HCT116 (cell line): ENCODE results near the gene SMOC1. TPM values are rescaled to one million over a fixed set of nuclear protein-coding genes. Genes with fewer than 3 reads are reported as not detected.

Experiments used
- ATAC-seq: fragments of 200-7000 bp; cut with Tn5 transposase; 2 replicates; pipeline ENCODE4 v1.9.1; 2020; ENCODE audit warnings: mild to moderate bottlenecking, moderate library complexity
- Bru-seq: library from RNA; stranded (reverse); fragments of 400-500 nt; gene quantifications from one replicate; lab custom pipeline; 2021; lab: Mats Ljungman, UMichigan
- BruChase-seq, 2 experiments: library from RNA; stranded (reverse); fragments of 400-500 nt; gene quantifications; one replicate each; lab custom pipeline; 2021; lab: Mats Ljungman, UMichigan
- BruUV-seq: library from RNA; stranded (reverse); fragments of 400-500 nt; replicated peaks from 2 replicates; lab custom pipeline; 2021; lab: Mats Ljungman, UMichigan
- CTCF ChIA-PET: fragments of 300-600 bp; sonication (Branson Sonifier 250); formaldehyde crosslinking; loops from one replicate; lab custom pipeline; 2021; ENCODE audit warnings: antibody characterized with exemption; lab: Charles Lee
- POLR2A ChIA-PET: fragments of 300-600, 350-600 bp; sonication (Branson Sonifier 250); formaldehyde crosslinking; loops from one replicate; lab custom pipeline; 2021; ENCODE audit warnings: antibody characterized with exemption; lab: Charles Lee
- RAD21 ChIA-PET, 2 experiments: fragments of 300-600 bp; sonication (Branson Sonifier 250); formaldehyde crosslinking; loops; one replicate each; lab custom pipeline; 2023; ENCODE audit warnings: low total read pairs in 2 of 2; ENCODE audit not compliant: uncharacterized antibody in 2 of 2, unreplicated experiment in 2 of 2, low non-redundant PET in 1 of 2; lab: Charles Lee
- DNase-seq: peaks from one replicate; pipeline ENCODE4 v3.0.0-alpha.2; 2010; ENCODE audit warnings: low read depth, low spot score
- H2AFZ ChIP-seq: fragments of 200-600 bp; shearing (Covaris generic), sonication (generic); 2 replicates; pipeline ENCODE4 v1.6.1; 2017; ENCODE audit warnings: low read depth, mixed run types, mixed read lengths, antibody characterized with exemption, low read length; ENCODE audit not compliant: poor library complexity, severe bottlenecking
- H3K27ac ChIP-seq: 2 replicates; pipeline ENCODE4 v1.5.1; 2012; ENCODE audit warnings: low read depth, low read length
- H3K27me3 ChIP-seq: fragments of 200-600 bp; sonication (generic); 2 replicates; pipeline ENCODE4 v1.6.1; 2016; ENCODE audit warnings: mixed run types, low read length, mixed read lengths; ENCODE audit not compliant: insufficient read depth
- H3K36me3 ChIP-seq, 2 experiments: fragments of 200-500 bp in 1 of 2; fragments of 200-600 bp in 1 of 2; sonication (Bioruptor generic) in 1 of 2; sonication (generic) in 1 of 2; 2 replicates each; pipeline versions ENCODE4 v1.5.1 to v1.6.1; 2014 to 2016; ENCODE audit warnings: low read length in 2 of 2, inconsistent platforms in 1 of 2, mixed read lengths in 1 of 2, mixed run types in 1 of 2; ENCODE audit not compliant: insufficient read depth in 2 of 2, control insufficient read depth in 1 of 2
- H3K4me1 ChIP-seq, 2 experiments: fragments of 200-600 bp in 1 of 2; sonication (generic) in 1 of 2; 2 replicates each; pipeline versions ENCODE4 v1.5.1 to v1.6.1; 2012 to 2017; ENCODE audit warnings: low read length in 2 of 2, inconsistent platforms in 1 of 2, mild to moderate bottlenecking in 1 of 2, mixed read lengths in 1 of 2, mixed run types in 1 of 2, moderate library complexity in 1 of 2; ENCODE audit not compliant: insufficient read depth in 2 of 2, control insufficient read depth in 1 of 2
- H3K4me2 ChIP-seq: fragments of 200-600 bp; sonication (generic); 2 replicates; pipeline ENCODE4 v1.6.1; 2017; ENCODE audit warnings: mixed run types, low read length, mixed read lengths
- H3K4me3 ChIP-seq, 2 experiments: fragments of 200-600 bp in 1 of 2; sonication (generic) in 1 of 2; replicated peaks in 1 of 2; 2 replicates each; pipeline ENCODE4 v1.5.1; 2011 to 2016; ENCODE audit warnings: low read length in 2 of 2, control low read depth in 1 of 2, low read depth in 1 of 2, mild to moderate bottlenecking in 1 of 2, mixed read lengths in 1 of 2, mixed run types in 1 of 2
- H3K79me2 ChIP-seq: fragments of 200-600 bp; sonication (generic); 2 replicates; pipeline ENCODE4 v1.6.1; 2017; ENCODE audit warnings: mild to moderate bottlenecking, mixed run types, low read length, moderate library complexity, mixed read lengths; ENCODE audit not compliant: insufficient read depth
- H3K9ac ChIP-seq: fragments of 200-600 bp; sonication (generic); 2 replicates; pipeline ENCODE4 v1.6.1; 2016; ENCODE audit warnings: low read length, mixed read lengths
- H3K9me2 ChIP-seq: fragments of 200-600 bp; sonication (generic), shearing (Covaris generic); 2 replicates; pipeline ENCODE4 v1.6.1; 2017; ENCODE audit warnings: mixed run types, mild to moderate bottlenecking, moderate library complexity; ENCODE audit not compliant: insufficient read depth
- H3K9me3 ChIP-seq, 2 experiments: fragments of 200-500 bp in 1 of 2; fragments of 200-600 bp in 1 of 2; sonication (Bioruptor generic) in 1 of 2; sonication (generic) in 1 of 2; 2 replicates each; pipeline ENCODE4 v1.6.1; 2014 to 2017; ENCODE audit warnings: low read length in 2 of 2, mixed read lengths in 2 of 2, inconsistent platforms in 1 of 2, low read depth in 1 of 2, mild to moderate bottlenecking in 1 of 2, mixed run types in 1 of 2, moderate library complexity in 1 of 2; ENCODE audit not compliant: control insufficient read depth in 1 of 2, insufficient read depth in 1 of 2
- H4K20me1 ChIP-seq: fragments of 200-600 bp; sonication (generic), shearing (Covaris generic); 2 replicates; pipeline ENCODE4 v1.6.1; 2017; ENCODE audit warnings: mixed run types, mild to moderate bottlenecking, moderate library complexity; ENCODE audit not compliant: insufficient read depth
- ATF3 ChIP-seq: IDR thresholded peaks from 2 replicates; pipeline ENCODE4 v1.6.1; 2012
- CBX3 ChIP-seq: IDR thresholded peaks from 2 replicates; pipeline ENCODE4 v1.6.1; 2012; ENCODE audit warnings: low read depth
- CEBPB ChIP-seq: IDR thresholded peaks from 2 replicates; pipeline ENCODE4 v1.6.1; 2012; ENCODE audit warnings: low read depth
- EGR1 ChIP-seq: IDR thresholded peaks from 2 replicates; pipeline ENCODE4 v1.6.1; 2012; ENCODE audit warnings: low read depth
- EZH2 ChIP-seq: fragments of 200-600 bp; sonication (generic); IDR thresholded peaks from 2 replicates; pipeline ENCODE4 v1.6.1; 2017; ENCODE audit warnings: antibody characterized with exemption, mixed run types
- EZH2phosphoT487 ChIP-seq: fragments of 200-600 bp; IDR thresholded peaks from 2 replicates; pipeline ENCODE4 v1.6.1; 2018; ENCODE audit warnings: antibody characterized with exemption, borderline replicate concordance
- FOSL1 ChIP-seq: IDR thresholded peaks from 2 replicates; pipeline ENCODE4 v1.6.1; 2012; ENCODE audit warnings: low read depth
- MAX ChIP-seq: IDR thresholded peaks from 2 replicates; pipeline ENCODE4 v1.6.1; 2012
- POLR2A ChIP-seq: IDR thresholded peaks from 2 replicates; pipeline ENCODE4 v1.7.0; 2011; ENCODE audit warnings: borderline replicate concordance; ENCODE audit not compliant: insufficient read depth, insufficient read length; ENCODE audit errors: extremely low read depth
- POLR2AphosphoS5 ChIP-seq: IDR thresholded peaks from 2 replicates; pipeline ENCODE4 v1.6.1; 2011; ENCODE audit warnings: mild to moderate bottlenecking, low read depth, low read length, moderate library complexity
- SIN3A ChIP-seq: IDR thresholded peaks from 2 replicates; pipeline ENCODE4 v1.6.1; 2012; ENCODE audit warnings: low read depth
- SP1 ChIP-seq: IDR thresholded peaks from 2 replicates; pipeline ENCODE4 v1.6.1; 2012; ENCODE audit warnings: low read depth
- SRF ChIP-seq: IDR thresholded peaks from 2 replicates; pipeline ENCODE4 v1.6.1; 2012; ENCODE audit warnings: low read depth
- ZFX ChIP-seq: fragments of 450-650 bp; IDR thresholded peaks from 2 replicates; pipeline ENCODE4 v1.6.1; 2017
- intact Hi-C: fragments of 100-400 bp; cut with micrococcal nuclease; formaldehyde crosslinking; loops from 2 replicates; pipeline ENCODE4 v1.10.0; 2022
- long read RNA-seq: library from polyadenylated mRNA; unstranded; transcript quantifications from one replicate; pipeline ENCODE4 v2.0.0, GENCODE V29; 2021; ENCODE audit not compliant: unreplicated experiment
- polyA plus RNA-seq: library from polyadenylated mRNA; unstranded; fragments of >200 nt; gene quantifications from 2 replicates; pipeline ENCODE4 v1.2.1, GENCODE V29; 2012; ENCODE audit warnings: missing spikeins
- total RNA-seq: library from RNA; stranded (reverse); gene quantifications from one replicate; pipeline ENCODE4 v1.2.1, GENCODE V29; 2021; ENCODE audit not compliant: unreplicated experiment
- TF ChIP-seq, protein P1 (sequence below): IDR thresholded peaks from 2 replicates; pipeline ENCODE4 v1.6.1; 2012; ENCODE audit warnings: low read depth

SMOC1 gene
- not detected for total RNA-seq
- polyA plus RNA-seq = not detected in 2 replicates
- Bru-seq, nascent RNA = percentile 3 among the genes with signal in this experiment
- BruChase-seq, experiment 1, labeled RNA remaining after a 6-hour chase = percentile 5 among the genes with signal in this experiment
- percentile 5 among the genes with signal in this experiment for BruChase-seq, experiment 2, labeled RNA remaining after a 2-hour chase
- long read RNA-seq = 0 reads

DNA sequence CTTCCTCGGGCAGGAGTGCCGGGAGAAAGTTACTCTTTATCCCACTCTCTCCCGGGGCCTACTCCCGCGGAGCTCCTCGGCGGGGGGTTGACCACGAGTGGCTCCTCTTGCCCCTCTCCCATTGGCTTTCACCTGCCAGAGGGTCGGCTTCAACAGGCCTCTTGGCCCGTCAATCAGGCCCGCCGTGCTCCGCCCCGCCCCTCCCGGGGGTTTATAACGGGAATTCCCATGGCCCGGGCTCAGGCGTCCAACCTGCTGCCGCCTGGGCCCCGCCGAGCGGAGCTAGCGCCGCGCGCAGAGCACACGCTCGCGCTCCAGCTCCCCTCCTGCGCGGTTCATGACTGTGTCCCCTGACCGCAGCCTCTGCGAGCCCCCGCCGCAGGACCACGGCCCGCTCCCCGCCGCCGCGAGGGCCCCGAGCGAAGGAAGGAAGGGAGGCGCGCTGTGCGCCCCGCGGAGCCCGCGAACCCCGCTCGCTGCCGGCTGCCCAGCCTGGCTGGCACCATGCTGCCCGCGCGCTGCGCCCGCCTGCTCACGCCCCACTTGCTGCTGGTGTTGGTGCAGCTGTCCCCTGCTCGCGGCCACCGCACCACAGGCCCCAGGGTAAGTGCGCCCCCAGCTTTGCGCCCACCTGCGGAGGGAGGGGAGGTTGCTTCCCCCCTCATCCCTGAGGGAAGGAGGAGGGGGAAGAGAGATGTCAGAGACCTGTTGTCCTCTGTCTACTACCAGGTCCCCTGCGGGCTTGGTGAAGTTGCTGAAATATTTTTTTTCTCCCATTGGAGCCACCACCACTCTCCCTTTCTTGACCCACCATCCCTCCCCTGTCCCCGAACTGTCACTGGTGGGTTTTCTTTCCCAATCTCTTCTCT is at the start of gene SMOC1:
SMOC1 (plus strand) TSS at position 242 of the 869 bp plus-strand sequence; CDS start at position 505, 263 bp downstream.
- H3K79me2 ChIP-seq = no peaks in the 10 kb centered on the region
- H2AFZ ChIP-seq = no peak within 1 kb of the TSS
- DNase-seq (no peak), ATAC-seq (no peak)
- intact Hi-C loops = loop anchor here (5.0 kb wide), 1 partner anchor 438 kb away; no protein-coding TSS in a partner anchor
- H3K4me1 ChIP-seq = no peaks in the 10 kb centered on the region
- no peaks in the 10 kb centered on the region for H3K9me2 ChIP-seq
- no peak within 1 kb of the TSS for H3K27ac ChIP-seq
- ChIA-PET POLR2A (no interaction called here), CTCF (interaction anchor here (1.5 kb wide), 1 partner anchor 60 kb away, joined by 3 read pairs; no protein-coding TSS in a partner anchor), RAD21 (no interaction called here)
- H3K27me3 ChIP-seq = peaks cover 27% of the 10 kb centered on the region
- H3K4me3 ChIP-seq = no peak within 1 kb of the TSS
- no TSS peak for BruUV-seq
- no peaks in the 10 kb centered on the region for H3K9me3 ChIP-seq
- no peak for TF ChIP-seq EGR1
- TF ChIP-seq EZH2 = no peak
- TF ChIP-seq SRF = no peak
- TF ChIP-seq, protein P1, sequence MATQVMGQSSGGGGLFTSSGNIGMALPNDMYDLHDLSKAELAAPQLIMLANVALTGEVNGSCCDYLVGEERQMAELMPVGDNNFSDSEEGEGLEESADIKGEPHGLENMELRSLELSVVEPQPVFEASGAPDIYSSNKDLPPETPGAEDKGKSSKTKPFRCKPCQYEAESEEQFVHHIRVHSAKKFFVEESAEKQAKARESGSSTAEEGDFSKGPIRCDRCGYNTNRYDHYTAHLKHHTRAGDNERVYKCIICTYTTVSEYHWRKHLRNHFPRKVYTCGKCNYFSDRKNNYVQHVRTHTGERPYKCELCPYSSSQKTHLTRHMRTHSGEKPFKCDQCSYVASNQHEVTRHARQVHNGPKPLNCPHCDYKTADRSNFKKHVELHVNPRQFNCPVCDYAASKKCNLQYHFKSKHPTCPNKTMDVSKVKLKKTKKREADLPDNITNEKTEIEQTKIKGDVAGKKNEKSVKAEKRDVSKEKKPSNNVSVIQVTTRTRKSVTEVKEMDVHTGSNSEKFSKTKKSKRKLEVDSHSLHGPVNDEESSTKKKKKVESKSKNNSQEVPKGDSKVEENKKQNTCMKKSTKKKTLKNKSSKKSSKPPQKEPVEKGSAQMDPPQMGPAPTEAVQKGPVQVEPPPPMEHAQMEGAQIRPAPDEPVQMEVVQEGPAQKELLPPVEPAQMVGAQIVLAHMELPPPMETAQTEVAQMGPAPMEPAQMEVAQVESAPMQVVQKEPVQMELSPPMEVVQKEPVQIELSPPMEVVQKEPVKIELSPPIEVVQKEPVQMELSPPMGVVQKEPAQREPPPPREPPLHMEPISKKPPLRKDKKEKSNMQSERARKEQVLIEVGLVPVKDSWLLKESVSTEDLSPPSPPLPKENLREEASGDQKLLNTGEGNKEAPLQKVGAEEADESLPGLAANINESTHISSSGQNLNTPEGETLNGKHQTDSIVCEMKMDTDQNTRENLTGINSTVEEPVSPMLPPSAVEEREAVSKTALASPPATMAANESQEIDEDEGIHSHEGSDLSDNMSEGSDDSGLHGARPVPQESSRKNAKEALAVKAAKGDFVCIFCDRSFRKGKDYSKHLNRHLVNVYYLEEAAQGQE = no peak
- no peak for TF ChIP-seq MAX
- TF ChIP-seq ATF3 = no peak
- no peak for TF ChIP-seq SIN3A
- no peak for TF ChIP-seq CEBPB
- TF ChIP-seq POLR2A = no peak
- TF ChIP-seq ZFX = no peak
- no peak for TF ChIP-seq FOSL1
- TF ChIP-seq CBX3 = no peak
- no peak for TF ChIP-seq EZH2phosphoT487
- TF ChIP-seq POLR2AphosphoS5 = no peak
- no peak for TF ChIP-seq SP1
- no peaks in the 10 kb centered on the region for H4K20me1 ChIP-seq
- no peaks in the 10 kb centered on the region for H3K36me3 ChIP-seq
- H3K4me2 ChIP-seq = no peak within 1 kb of the TSS
- no peak within 1 kb of the TSS for H3K9ac ChIP-seq
